Esophagus muscularis mucosa (tissue), 4 donors: ENCODE measurements around the gene ABHD18.

Source experiments
- CTCF ChIP-seq, 3 experiments: fragments of 200-600 bp in 2 of 3; fragments of 450-650 bp in 1 of 3; sonication (generic) in 2 of 3; IDR thresholded peaks; one replicate each; pipeline ENCODE4 v1.5.1; 2017 to 2019; ENCODE audit warnings: antibody characterized with exemption in 3 of 3, mild to moderate bottlenecking in 2 of 3, moderate library complexity in 1 of 3
- EP300 ChIP-seq: sonication (generic); formaldehyde crosslinking; IDR thresholded peaks from one replicate; pipeline ENCODE4 v1.6.1; 2017; ENCODE audit warnings: antibody characterized with exemption
- POLR2A ChIP-seq: fragments of 450-650 bp; IDR thresholded peaks from one replicate; pipeline ENCODE4 v1.6.1; 2017; ENCODE audit warnings: antibody characterized with exemption, moderate library complexity, mild to moderate bottlenecking, low read depth
- POLR2AphosphoS5 ChIP-seq, 2 donors: sonication (generic); formaldehyde crosslinking; IDR thresholded peaks; one replicate each; pipeline ENCODE4 v1.6.1; 2017; ENCODE audit warnings: antibody characterized with exemption in 2 of 2

- TF ChIP-seq CTCF (IDR thresholded peaks at IDR 0.05), result no peak
- TF ChIP-seq POLR2AphosphoS5 (IDR thresholded peaks at IDR 0.05), result no peak
- no peak for TF ChIP-seq EP300
- no peak for TF ChIP-seq POLR2A
Observed at GRCh38 chr4:127916512-127916911, 48.7 kb upstream of the ABHD18 start.
